Muscle layer of duodenum (tissue), 2 donors: ENCODE data around the gene FAM193B.
A peak's percentile ranks its signal among the peaks of the same experiment; 100 is the strongest.

Experiments
- H3K27ac ChIP-seq: one replicate; pipeline ENCODE4 v1.7.0; 2013; ENCODE audit warnings: mild to moderate bottlenecking, low read length
- H3K27me3 ChIP-seq: one replicate; pipeline ENCODE4 v1.7.0; 2013; ENCODE audit warnings: low read depth, mild to moderate bottlenecking, control low read depth, low read length
- H3K36me3 ChIP-seq, 2 donors: one replicate each; pipeline ENCODE4 v1.7.0; 2013; ENCODE audit warnings: low read length in 2 of 2, control low read depth in 1 of 2, mild to moderate bottlenecking in 1 of 2; ENCODE audit not compliant: insufficient read depth in 2 of 2, control insufficient read depth in 1 of 2
- H3K4me1 ChIP-seq, 2 donors: one replicate each; pipeline ENCODE4 v1.7.0; 2013; ENCODE audit warnings: low read length in 2 of 2, mild to moderate bottlenecking in 2 of 2, control low read depth in 1 of 2, moderate library complexity in 1 of 2; ENCODE audit not compliant: insufficient read depth in 2 of 2, control insufficient read depth in 1 of 2
- H3K4me3 ChIP-seq, 2 donors: one replicate each; pipeline ENCODE4 v1.7.0; 2013; ENCODE audit warnings: low read length in 2 of 2, low read depth in 1 of 2, mild to moderate bottlenecking in 1 of 2
- H3K9me3 ChIP-seq, 2 donors: one replicate each; pipeline ENCODE4 v1.7.0; 2013; ENCODE audit warnings: low read length in 2 of 2, control low read depth in 1 of 2, mild to moderate bottlenecking in 1 of 2; ENCODE audit not compliant: control insufficient read depth in 1 of 2
- donor health status: healthy.

Gene FAM193B

GRCh38 chr5:177478711-177479646, 75.4 kb downstream of the FAM193B start:
- no peaks in the 10 kb centered on the region for H3K27me3 ChIP-seq
- peaks cover 5 to 75% of the 10 kb centered on the region in 2 donors for H3K4me1 ChIP-seq
- H3K4me3 ChIP-seq, result peak overlapping the region in 1 of 2 donors; percentile 1
- peak overlapping the region; percentile 79 for H3K27ac ChIP-seq
- H3K36me3 ChIP-seq, result peaks cover 5 to 15% of the 10 kb centered on the region in 2 donors
- H3K9me3 ChIP-seq, result no peaks in the 10 kb centered on the region

- Histone ChIP-seq H3K27me3 (no peaks in the 10 kb centered on the region), H3K4me3 (no peak overlapping the region), H3K36me3 (peaks cover 0 to 5% of the 10 kb centered on the region in 2 donors), H3K27ac (no peak overlapping the region), H3K4me1 (peaks cover 5 to 64% of the 10 kb centered on the region in 2 donors), H3K9me3 (no peaks in the 10 kb centered on the region)
These were observed 76.5 kb downstream of the FAM193B start for GRCh38 chr5:177477701-177478477.

GRCh38 chr5:177476531-177477233, 77.7 kb downstream of the FAM193B start:
- H3K9me3 ChIP-seq, result no peaks in the 10 kb centered on the region
- H3K36me3 ChIP-seq, result peaks cover 0 to 2% of the 10 kb centered on the region in 2 donors
- H3K4me1 ChIP-seq, result peaks cover 10 to 63% of the 10 kb centered on the region in 2 donors
- H3K4me3 ChIP-seq, result no peak overlapping the region
- no peak overlapping the region for H3K27ac ChIP-seq
- no peaks in the 10 kb centered on the region for H3K27me3 ChIP-seq

GRCh38 chr5:177475563-177476427, 78.6 kb downstream of the FAM193B start:
- peaks cover 10 to 67% of the 10 kb centered on the region in 2 donors for H3K4me1 ChIP-seq
- no peaks in the 10 kb centered on the region for H3K36me3 ChIP-seq
- no peak overlapping the region for H3K4me3 ChIP-seq
- H3K27ac ChIP-seq, result no peak overlapping the region
- no peaks in the 10 kb centered on the region for H3K27me3 ChIP-seq
- no peaks in the 10 kb centered on the region for H3K9me3 ChIP-seq

DNA sequence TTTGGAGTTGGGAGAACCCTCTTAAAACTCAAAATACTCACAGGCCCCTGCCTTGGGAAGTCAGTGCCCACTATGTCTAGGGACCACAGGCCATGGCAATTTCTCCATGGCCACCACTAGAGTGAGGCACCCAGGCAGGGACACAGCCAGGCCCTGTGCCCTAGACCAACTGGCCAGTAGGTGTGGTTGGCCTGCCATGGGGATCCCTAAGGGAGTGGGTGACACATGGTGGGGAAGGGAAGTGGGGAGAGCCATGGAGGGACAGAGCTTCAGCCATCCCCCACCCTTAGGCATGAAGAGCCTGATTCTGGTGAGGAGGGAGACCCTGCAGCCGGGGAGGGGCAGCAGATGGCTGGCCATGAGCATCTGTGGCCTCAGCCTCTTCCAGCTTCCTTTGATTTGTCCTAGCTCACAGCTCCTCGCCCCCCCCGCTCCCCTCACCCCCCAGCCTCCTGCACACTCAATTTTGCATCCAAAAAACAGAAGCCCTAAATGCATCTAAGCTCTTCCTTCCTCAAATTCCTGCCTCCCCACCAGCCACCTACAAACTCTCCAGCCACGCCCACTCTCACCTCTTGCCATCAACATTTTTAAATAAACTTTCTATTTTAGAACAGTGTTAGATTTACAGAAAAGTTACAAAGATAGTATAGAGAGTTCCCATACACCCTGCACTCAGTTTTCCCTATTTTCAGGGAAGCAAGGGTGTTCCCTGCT, 79.4 kb downstream of the FAM193B start:
- H3K4me1 ChIP-seq, result peaks cover 13 to 68% of the 10 kb centered on the region in 2 donors
- no peaks in the 10 kb centered on the region for H3K27me3 ChIP-seq

DNA sequence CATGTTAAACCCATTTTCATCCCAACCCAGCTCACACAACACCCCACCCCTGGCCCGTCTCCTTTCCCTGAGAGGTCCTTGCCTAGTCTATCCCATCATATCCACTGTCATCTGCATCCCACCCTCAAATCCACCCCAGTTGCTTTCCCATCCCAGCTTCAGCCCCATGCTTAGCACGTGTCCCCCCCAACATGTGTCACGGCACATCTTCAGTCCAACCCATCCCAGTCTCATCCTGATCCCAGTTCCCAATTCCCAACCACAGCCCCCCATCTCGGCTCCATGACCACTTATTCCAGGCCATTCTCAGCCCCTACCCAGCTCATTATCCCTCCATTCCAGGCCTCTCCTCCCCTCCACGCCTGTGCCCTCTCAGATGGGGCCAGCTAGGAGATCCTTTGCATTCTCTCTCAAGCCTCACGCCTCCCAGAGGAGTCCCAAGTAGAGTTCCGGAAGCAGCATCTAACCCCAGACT, 80.3 kb downstream of the FAM193B start:
- no peak overlapping the region for H3K4me3 ChIP-seq
- no peaks in the 10 kb centered on the region for H3K27me3 ChIP-seq
- peaks cover 12 to 64% of the 10 kb centered on the region in 2 donors for H3K4me1 ChIP-seq
- no peaks in the 10 kb centered on the region for H3K9me3 ChIP-seq
- H3K36me3 ChIP-seq, result no peaks in the 10 kb centered on the region
- H3K27ac ChIP-seq, result no peak overlapping the region

More for the DNA sequence above, 79.4 kb downstream of the FAM193B start:
- H3K9me3 ChIP-seq, result no peaks in the 10 kb centered on the region
- H3K4me3 ChIP-seq, result no peak overlapping the region
- no peaks in the 10 kb centered on the region for H3K36me3 ChIP-seq
- no peak overlapping the region for H3K27ac ChIP-seq

DNA sequence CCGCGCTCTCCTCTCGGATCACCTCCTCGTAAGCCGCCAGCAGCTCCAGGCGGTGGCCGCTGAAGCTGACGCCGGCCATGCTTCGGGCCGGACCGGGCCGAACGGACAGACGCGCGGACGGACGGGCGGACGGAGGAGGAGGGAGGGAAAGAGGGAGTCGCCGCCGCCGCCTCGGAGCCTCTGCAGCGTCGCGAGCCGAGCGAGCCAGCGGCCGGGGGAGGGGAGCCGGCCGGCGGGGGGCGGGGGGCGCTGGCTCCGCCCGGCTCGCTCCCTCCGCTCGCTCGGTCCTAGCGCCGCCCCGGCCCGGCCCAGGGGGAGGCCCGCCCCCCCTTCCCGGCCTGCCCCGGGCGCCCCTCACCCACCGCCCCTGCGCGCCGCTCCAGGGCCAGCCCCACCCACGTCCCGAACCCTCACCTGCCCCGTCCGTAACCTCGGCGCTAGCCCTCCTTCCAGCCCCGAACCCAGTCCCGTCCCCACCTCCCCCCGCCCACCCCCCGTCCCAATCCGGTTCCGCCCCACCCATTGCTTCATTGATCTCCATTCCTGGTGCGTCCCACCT, 80.8 kb downstream of the FAM193B start, which contains the start of gene DBN1:
Gene DBN1, minus strand, starts transcription at position 192 of the 559 bp plus-strand sequence. Its CDS starts 113 bp downstream, at position 79.
- no peaks in the 10 kb centered on the region for H3K27me3 ChIP-seq
- H3K4me1 ChIP-seq, result peaks cover 12 to 64% of the 10 kb centered on the region in 2 donors
- no peaks in the 10 kb centered on the region for H3K36me3 ChIP-seq
- peak within 1 kb of the TSS; percentile 56 to 84 for H3K4me3 ChIP-seq
- H3K27ac ChIP-seq, result no peak within 1 kb of the TSS
- H3K9me3 ChIP-seq, result no peaks in the 10 kb centered on the region

DNA sequence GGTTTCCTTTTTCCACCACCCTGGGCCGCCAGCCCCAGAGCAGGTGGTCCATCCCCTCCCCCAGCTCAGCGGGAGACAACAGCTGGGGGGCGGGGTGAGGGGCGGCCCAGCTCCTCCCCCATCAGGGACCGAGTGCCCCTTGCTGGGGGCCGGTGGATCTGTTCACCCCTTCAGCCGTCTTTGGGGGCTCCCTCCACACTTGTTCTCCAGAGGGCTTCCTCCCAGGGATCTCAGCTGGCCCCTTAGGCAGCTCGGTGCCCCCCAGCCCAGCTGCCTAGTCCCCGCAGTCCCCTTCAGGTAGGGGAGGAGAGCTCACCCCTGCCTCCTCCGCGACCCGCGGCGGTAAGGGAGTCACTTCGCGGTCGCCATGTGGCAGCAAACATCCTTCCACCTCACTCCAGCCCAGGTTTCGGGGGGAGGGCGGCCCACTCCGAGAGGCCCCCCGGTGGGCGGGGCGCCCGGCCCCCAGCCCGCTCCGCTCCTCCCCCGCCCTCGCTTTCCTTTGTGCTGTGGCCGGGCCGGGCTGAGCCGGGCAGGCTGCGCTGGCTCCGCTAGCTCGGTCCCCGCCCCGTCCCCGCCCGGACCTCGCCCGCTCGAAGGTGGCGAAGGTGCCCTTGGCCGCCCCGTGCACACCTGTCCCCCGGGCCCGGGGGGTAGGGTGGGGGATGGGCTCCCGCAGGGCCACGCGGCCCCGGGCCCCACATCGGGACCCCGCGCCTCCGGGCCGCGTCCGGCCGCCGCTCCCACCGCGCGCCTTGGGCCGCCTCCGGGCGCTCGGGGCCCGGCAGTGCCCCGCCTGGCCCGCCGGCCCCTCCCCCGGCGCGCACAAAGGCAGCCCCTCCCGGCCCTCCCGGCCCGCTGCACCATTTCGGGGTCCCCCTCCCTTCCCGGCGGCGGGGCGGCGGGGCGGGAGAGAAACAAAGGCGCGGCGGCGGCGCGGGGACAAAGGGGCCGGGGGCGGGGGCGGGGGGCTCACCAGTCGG, 81.6 kb downstream of the FAM193B start:
- Histone ChIP-seq H3K36me3 (no peaks in the 10 kb centered on the region), H3K9me3 (no peaks in the 10 kb centered on the region), H3K27me3 (no peaks in the 10 kb centered on the region), H3K4me3 (peak overlapping the region; percentile 56 to 84), H3K4me1 (peaks cover 12 to 61% of the 10 kb centered on the region in 2 donors), H3K27ac (no peak overlapping the region)
